Erythroblast (primary cell): ENCODE data around the gene ZDHHC19.

ENCODE experiments used
- GATA1 ChIP-seq: IDR thresholded peaks from 2 replicates; pipeline ENCODE4 v1.6.1; 2011; ENCODE audit warnings: low read depth, mild to moderate bottlenecking, control low read depth, low read length, moderate library complexity
- POLR2A ChIP-seq: IDR thresholded peaks from 2 replicates; pipeline ENCODE4 v1.6.1; 2011; ENCODE audit warnings: mild to moderate bottlenecking, low read length

DNA sequence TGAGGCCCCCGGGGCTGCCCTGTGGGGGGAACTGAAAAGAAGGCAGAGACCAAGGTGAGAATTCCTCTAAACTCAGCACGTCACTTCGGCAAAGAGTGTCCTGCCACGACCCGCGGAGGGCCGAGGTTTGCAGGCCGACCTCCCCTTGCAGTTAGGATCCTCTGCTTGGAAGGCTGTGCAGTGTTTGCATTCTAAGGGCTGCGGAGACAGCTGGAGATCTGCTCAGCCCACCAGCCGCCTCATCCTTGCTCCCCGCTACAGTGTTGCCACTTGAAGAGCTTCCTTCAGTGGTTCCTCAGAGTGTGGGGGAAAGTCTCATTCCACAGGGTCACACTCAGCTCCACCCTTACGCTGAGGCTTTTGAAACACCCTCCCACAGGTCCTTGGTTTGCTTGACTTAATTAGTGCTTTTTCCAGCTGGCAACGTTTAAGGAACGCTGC is 15.9 kb upstream of the ZDHHC19 start:
- TF ChIP-seq POLR2A (no peak), GATA1 (no peak)
